GM18526 (cell line): ENCODE measurements around the gene AGPAT1.

ENCODE experiments used
- POLR2A ChIP-seq: IDR thresholded peaks from 3 replicates; pipeline ENCODE4 v1.6.1; 2011; ENCODE audit not compliant: insufficient read length; ENCODE audit errors: extremely low read depth

The AGPAT1 gene, protein sequence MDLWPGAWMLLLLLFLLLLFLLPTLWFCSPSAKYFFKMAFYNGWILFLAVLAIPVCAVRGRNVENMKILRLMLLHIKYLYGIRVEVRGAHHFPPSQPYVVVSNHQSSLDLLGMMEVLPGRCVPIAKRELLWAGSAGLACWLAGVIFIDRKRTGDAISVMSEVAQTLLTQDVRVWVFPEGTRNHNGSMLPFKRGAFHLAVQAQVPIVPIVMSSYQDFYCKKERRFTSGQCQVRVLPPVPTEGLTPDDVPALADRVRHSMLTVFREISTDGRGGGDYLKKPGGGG

DNA sequence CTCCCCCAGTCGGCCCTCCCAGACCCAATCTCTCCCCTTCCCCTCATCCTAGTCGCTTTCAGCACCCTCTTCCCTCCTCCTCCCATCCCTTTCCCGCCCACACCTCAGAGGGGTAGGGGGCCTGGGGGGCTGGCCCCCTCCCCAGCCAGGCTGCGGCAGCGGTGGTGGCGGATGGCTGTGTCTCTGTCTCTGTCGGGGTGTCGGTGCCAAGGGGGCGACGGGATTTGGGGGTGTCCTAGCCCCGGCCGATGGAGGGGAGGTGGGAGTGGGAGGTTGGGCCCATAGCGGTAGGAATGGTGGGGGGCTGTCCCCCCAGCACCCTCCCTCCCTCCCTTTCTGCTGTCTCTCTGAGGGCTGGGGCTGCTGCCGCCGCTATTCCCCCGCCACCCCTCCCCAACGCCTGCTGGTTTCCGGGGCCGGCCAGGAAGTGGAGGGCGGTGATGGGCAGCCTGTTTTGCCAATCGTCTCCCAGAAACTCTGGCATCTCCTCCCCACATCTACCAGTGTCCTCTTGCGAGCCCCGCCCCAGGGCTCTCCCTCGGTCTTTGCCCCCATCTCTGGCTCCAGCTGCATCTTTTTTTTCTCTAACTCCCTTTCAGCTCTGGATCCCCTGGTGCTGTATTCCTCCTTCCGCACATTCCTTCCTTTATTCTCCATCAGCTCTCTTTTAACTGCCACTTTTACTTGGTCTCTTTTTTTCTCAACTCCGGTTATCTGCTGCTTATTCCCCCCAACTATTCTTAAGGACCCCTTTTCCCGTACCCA, at the start of gene AGPAT1:
Gene AGPAT1 (minus strand): TSS at position 374 of the 765 bp plus-strand sequence. CDS start 4,588 bp downstream, outside the sequence.
- TF ChIP-seq POLR2A = peak; percentile 62

DNA sequence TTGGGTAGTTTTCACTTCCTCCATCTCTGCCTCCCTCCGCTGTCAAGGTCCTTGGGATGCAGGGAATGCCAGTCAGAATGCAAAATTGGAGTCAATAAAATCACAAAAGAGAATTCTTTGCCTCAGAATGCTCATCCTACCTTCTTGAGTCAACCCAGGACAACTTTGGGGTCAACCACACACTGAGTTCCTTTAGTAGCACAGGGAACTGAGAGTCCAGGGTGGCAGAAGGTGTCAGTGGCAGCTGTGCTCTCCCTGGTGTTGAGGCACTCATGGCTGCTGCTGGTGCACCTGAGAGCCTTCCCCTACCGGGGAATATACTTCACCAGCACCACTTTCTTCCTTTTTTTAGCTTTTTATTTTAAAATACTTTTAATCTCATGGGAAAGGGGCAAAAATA, 48.8 kb upstream of the AGPAT1 start:
- no peak for TF ChIP-seq POLR2A

DNA sequence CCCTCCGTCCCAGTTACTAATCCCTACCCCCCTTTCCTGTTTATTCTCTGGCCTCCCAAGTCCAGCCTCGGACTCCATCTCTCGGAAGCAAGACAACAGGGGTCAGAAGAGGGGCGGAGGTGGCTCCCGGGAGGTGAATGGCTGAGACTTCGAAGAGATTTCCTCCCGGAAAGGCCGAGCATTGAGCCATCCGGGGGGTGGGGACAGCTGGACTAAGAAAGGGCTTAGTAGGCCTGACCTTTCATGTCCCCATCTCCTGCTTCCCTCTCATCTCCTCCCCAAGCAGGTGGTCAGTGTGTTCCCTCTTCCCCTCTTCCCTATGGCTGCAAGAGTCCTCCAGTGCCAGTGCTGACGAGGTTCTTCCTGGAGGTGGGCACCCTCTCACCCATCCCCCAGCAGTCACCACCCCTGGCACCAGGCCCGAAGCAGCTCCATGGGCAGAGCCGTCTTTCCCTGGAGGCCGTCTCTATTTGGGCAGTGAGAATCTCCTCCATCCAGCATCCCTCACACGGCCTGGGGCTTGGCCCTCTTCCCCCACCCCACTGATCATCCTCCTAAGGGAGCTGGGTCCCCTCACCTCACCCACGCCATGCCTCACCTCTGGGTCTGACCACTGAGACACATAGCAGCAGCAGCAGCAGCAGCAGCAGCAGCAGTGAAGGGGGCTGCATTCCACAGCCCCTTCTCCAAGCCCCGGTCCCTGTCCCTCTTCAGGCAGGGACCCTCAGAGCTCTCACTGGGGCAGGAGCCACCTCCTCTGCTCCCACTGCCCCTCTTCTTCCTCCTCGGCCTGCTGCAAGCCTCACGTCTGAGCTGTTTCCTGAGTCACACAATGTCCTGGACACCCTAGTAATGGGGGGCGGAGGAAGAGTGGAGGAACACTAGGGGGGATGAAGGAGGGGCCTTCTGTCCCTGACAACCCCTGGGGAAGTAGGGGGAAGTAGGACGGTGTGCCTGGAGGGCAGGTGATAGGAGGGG, 47.7 kb upstream of the AGPAT1 start, which contains the start of gene NOTCH4:
Gene NOTCH4 (minus strand): TSS at position 810 of the 978 bp plus-strand sequence. CDS start 139 bp downstream, at position 671.
- no peak for TF ChIP-seq POLR2A

DNA sequence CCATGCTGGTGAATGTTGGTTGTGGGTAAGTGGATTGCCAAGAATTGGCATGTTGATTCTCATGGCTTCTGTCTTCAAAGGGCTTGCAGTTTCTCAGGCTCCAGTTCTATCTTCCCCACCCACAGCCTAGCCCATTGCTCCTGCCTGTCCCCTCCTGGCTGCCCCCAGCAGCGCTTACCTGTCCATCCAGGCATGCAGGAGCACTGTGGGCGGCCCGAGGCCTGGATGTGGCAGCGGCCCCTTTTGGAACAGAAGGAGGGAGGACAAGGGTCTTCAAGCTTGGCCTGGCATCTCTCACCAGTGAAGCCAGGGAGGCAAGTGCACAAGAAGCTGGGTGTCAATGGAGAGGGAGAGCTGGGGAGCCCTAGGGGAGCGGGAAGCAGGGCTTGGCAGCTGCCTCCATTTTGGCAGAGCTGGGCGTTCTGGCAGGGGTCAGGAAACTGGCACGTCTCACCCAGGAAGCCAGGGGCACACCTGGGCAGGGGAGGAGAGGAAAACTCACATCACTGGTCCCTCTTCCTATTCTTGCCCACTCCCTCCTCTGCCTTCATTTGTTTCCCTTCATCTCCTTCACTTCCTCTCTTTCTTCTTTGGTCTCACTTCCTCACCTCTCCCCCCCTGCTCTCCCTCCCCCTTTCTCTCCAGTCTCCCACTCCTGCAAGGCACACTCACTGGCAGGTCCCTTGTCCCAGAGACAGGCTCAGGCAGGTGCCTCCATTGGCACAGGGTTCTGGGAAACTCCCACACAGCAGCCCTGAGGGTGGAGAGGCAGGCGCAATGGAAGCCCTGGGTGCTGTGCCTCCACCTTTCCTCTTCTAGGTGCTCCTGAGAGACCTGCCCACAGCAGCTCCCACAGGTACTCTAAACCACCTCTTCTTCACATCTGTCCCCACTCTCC, 46.7 kb upstream of the AGPAT1 start:
- no peak for TF ChIP-seq POLR2A

DNA sequence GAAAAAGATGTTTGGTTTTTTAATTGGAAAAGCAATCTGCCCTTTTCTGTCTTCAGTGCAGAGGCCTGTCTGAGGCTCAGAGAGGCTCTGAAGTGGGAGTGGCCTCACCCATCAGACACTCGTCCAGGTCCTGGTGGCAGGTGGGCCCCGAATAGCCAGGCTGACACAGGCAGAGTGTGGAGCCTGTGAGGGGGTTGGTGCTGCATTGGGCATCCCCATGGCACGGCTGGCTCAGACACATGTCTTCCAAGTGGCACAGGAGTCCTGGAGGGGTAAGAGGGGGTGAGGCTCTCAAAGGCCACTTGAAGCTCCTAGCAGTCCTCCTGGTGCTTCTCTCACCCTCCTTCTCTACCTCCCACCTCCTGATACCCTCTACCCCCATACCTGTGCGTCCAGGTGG, 44.1 kb upstream of the AGPAT1 start:
- no peak for TF ChIP-seq POLR2A

DNA sequence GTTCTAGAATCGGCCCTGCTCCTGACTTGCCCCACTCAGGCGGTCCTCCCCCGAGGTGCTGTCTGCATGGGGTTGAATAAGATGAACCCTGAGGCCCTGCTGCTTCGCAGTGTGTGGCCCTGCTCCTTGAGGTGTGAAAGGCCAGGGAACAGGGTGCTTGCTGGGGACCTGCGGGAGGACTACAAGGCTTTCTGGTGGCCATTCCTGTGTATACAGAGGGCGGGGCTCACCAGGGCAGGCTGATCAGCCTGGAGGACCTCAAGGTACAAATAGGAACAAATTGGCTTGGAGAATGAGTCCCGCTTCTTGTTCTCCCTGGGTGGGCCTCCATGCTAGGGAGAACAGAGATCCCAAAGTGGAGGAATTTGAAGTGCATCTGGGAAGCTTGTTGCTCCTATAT, 42.3 kb upstream of the AGPAT1 start:
- no peak for TF ChIP-seq POLR2A

DNA sequence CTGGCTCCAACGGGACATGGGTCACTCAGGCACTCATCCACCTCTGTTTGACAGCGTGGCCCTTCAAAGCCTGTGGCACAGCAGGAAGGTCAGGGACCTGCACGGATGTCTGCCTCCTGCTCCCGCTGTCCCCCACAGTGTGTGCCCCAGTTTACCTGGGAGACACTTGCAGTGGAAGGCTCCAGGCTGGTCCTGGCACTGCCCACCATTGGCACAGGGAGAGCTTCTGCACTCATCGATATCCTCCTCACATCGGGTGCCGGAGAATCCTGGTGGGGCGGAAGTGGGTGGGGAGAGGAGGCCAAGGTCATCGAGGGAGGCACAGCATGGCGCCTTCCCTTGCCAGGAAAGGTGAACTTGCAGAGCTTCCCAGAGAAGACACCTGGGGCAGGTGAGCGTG, 41.1 kb upstream of the AGPAT1 start:
- TF ChIP-seq POLR2A = no peak

DNA sequence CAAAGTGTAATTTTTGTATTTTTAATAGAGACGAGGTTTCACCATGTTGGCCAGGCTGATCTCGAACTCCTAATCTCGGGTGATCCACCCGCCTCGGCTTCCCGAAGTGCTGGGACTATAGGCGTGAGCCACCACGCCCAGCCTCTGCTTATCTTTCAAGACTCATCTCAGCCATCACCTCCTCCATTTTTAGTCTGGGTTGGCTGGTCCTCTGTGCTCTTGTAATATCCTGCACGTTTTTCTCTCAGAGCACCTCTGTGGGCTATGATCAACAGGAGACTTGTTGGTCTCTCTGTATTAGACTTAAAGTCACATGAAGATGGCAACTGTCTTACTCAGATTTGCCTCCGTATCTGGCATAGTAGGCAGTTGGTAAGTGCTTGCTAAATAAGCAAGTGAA, 40.4 kb upstream of the AGPAT1 start:
- TF ChIP-seq POLR2A = no peak

DNA sequence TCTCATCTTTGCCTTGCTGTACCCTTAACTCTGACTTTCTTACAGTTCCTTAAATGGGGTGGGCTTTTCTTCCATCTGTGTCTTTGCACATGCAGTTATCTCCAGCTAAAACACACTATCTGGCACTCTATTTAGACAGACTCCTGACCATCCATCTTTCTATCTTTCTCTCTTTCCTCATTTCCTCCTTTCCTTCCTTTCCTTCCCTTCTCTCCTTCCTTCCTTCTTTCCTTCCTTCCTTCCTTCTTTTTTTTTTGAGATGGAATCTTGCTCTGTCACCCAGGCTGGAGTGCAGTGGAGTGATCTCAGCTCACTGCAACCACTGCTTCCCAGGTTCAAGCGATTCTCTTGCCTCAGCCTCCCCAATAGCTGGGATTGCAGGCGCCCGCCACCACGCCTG, 39.7 kb upstream of the AGPAT1 start:
- TF ChIP-seq POLR2A = no peak

DNA sequence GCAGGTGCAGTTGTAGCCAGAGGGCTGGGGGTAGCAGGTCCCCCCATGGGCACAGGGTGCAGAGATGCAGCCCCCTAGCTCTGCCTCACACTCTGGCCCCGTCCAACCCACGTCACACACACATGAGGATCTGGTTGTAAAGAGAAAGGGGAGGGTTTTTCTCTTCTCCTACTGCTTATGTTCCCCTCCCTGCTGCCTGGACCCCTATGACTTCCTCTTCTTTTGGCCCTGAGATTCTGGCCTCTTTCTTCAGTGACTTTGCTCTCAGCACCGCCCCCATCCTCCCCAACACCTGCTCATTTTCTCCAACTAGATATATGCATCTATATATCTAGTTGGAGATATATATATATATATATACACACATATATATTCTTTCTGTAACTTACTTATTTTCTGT, 38.2 kb upstream of the AGPAT1 start:
- no peak for TF ChIP-seq POLR2A

DNA sequence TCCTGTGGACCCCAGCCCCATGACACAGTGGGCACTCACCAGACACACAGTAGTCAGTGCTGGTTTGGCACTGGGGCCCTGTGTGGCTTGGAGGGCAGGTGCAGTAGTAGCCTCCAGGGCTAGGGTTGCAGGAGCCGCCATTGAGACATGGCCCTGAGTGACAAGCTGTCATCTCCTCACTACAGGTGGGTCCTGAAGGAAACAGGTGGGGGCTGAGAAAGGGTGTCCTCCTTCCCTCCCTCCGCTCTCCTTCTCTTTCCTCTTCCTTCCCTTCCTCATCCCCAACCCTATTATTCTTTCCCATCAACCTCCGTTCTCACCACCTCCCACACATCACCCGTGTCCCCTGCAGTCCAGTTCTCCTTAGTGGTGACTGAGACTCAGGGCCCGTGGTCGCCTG, 37.8 kb upstream of the AGPAT1 start:
- no peak for TF ChIP-seq POLR2A

DNA sequence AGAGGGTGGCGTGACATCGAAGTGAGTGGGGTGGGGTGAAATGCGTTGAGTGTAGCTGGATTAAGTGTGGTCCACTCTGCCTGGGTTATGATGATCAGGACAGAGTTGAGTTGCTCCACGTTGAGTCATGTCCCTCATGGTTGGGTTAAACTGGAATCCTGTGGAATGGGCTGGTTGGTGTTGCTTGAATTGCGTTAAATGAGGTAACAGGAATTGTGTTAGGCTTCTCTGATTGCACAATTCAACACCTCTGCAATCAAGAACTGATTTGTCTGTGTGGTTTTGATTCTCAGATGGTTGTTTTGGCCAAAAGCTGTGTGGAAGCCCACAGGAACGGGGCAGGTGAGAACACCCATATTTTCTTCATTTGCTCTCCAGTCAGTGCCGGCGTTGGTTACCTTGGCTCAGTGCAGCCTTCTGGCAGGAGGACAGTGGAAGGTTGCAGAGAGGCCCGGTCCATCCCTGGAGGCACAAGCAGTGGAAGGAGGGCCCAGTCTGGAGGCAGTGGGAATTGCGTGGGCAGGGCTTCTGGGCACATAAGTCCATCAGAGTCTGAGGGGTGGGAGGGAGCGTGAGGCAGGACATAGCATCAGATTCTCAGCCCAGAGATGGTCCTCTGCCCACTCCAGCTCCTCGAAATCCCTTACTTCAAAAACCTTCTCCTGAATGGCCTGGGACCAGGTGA, 36.3 kb upstream of the AGPAT1 start:
- no peak for TF ChIP-seq POLR2A

DNA sequence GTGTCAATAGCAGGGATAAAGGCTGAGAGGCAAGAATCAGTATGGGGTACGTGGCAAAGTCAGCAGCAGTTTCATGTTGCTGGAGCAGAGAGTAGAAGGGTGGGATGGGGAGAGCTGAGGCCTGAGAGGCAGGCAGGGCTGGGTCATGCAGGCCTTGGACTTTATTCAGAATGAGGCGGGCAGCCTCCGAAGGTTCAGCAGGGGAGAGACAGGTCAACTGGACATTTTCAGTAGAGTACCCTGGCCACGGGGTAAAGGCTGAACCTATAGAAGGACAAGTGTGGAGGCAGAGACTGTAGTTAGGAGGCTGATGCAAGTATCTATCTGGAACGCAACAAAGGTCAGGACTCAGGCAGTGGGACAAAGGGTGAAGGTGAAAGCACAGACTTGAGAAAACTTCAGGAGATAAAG, 34.3 kb upstream of the AGPAT1 start:
- no peak for TF ChIP-seq POLR2A

DNA sequence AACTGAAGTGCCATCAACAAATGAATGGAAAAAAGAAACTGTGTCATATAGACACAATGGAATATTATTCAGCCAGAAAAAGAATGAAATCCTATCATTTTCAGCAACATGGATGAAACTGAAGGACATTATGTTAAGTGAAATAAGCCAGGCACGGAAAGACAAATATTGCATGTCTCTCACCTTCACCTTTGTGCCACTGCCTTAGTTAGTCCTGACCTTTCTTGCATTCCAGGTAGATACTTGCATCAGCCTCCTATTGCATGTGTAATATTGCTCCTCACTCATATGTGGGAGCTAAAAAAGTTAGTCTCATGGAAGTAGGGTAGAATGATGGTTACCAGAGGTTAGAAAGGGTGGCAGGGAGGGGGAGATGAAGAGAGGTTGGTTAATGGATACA, 33.1 kb upstream of the AGPAT1 start:
- TF ChIP-seq POLR2A = no peak
